ENCODE measurements around the gene LEMD1.
"Not testable (repeated sequence)": the region's sequence is repeated elsewhere in the genome, so short reads cannot be mapped to it uniquely, and the experiment has no call there.

The LEMD1 gene

GRCh38 chr1:205437570-205437969, 15.7 kb upstream of the LEMD1 start:
- CTCF ChIA-PET: interaction anchor here (1.2 to 2.5 kb wide), 5 partner anchors 13 to 51 kb away, joined by 4 to 10 read pairs (median 4); no protein-coding TSS in a partner anchor
- POLR2A ChIA-PET: no interaction called here
- H3K36me3 ChIP-seq (ENCODE audit: control insufficient read depth in 4 of 4, insufficient read depth in 4 of 4, low read length in 3 of 4): no peaks in the 10 kb centered on the region
- H3K4me1 ChIP-seq (ENCODE audit: control extremely low read depth in 1 of 4, control insufficient read depth in 4 of 4, insufficient read depth in 4 of 4, low read length in 3 of 4): peaks cover 5 to 32% (median 27%) of the 10 kb centered on the region in 4 experiments
- no peaks in the 10 kb centered on the region for H3K9me3 ChIP-seq (ENCODE audit: control extremely low read depth in 1 of 5, control insufficient read depth in 4 of 5, insufficient read depth in 2 of 5, low read depth in 1 of 5, low read length in 4 of 5)
- no peak overlapping the region for H3K4me3 ChIP-seq (ENCODE audit: control insufficient read depth in 1 of 7, extremely low read depth in 1 of 7, insufficient read depth in 4 of 7, low read depth in 2 of 7, low read length in 6 of 7)
- H3K27ac ChIP-seq (ENCODE audit: insufficient read depth in 1 of 2, low read depth in 1 of 2, low read length in 2 of 2, poor library complexity in 1 of 2, severe bottlenecking in 2 of 2): no peak overlapping the region
- no CpG with 5 or more reads among the region's 2 CpGs for WGBS (ENCODE audit: insufficient coverage)
- no peak for DNase-seq
- H3K27me3 ChIP-seq (replicated peaks in 2 of 5; ENCODE audit: control insufficient read depth in 4 of 5, insufficient read depth in 5 of 5, low read length in 4 of 5): peaks cover 0 to 9% (median 4%) of the 10 kb centered on the region in 5 experiments

- ChIA-PET CTCF (interaction anchor here (1.0 to 2.5 kb wide), 3 partner anchors 13 to 49 kb away, joined by 4 to 10 read pairs (median 5); no protein-coding TSS in a partner anchor), POLR2A (no interaction called here)
- Histone ChIP-seq H3K27me3 (replicated peaks in 2 of 5; ENCODE audit: control insufficient read depth in 4 of 5, insufficient read depth in 5 of 5, low read length in 4 of 5) (peaks cover 0 to 9% (median 4%) of the 10 kb centered on the region in 5 experiments), H3K36me3 (ENCODE audit: control insufficient read depth in 4 of 4, insufficient read depth in 4 of 4, low read length in 3 of 4) (no peaks in the 10 kb centered on the region), H3K9me3 (ENCODE audit: control extremely low read depth in 1 of 5, control insufficient read depth in 4 of 5, insufficient read depth in 2 of 5, low read depth in 1 of 5, low read length in 4 of 5) (no peaks in the 10 kb centered on the region), H3K4me3 (ENCODE audit: control insufficient read depth in 1 of 7, extremely low read depth in 1 of 7, insufficient read depth in 4 of 7, low read depth in 2 of 7, low read length in 6 of 7) (no peak overlapping the region), H3K27ac (ENCODE audit: insufficient read depth in 1 of 2, low read depth in 1 of 2, low read length in 2 of 2, poor library complexity in 1 of 2, severe bottlenecking in 2 of 2) (no peak overlapping the region), H3K4me1 (ENCODE audit: control extremely low read depth in 1 of 4, control insufficient read depth in 4 of 4, insufficient read depth in 4 of 4, low read length in 3 of 4) (peaks cover 5 to 26% (median 22%) of the 10 kb centered on the region in 4 experiments)
- no peak for DNase-seq
- WGBS (ENCODE audit: insufficient coverage): 95% methylated on average over 3 of the region's 5 CpGs
Observed at GRCh38 chr1:205436776-205437410, 15.0 kb upstream of the LEMD1 start.

- Histone ChIP-seq H3K27me3 (replicated peaks in 2 of 5; ENCODE audit: control insufficient read depth in 4 of 5, insufficient read depth in 5 of 5, low read length in 4 of 5) (peaks cover 0 to 9% (median 4%) of the 10 kb centered on the region in 5 experiments), H3K27ac (ENCODE audit: insufficient read depth in 1 of 2, low read depth in 1 of 2, low read length in 2 of 2, poor library complexity in 1 of 2, severe bottlenecking in 2 of 2) (no peak overlapping the region), H3K4me3 (ENCODE audit: control insufficient read depth in 1 of 7, extremely low read depth in 1 of 7, insufficient read depth in 4 of 7, low read depth in 2 of 7, low read length in 6 of 7) (no peak overlapping the region), H3K9me3 (ENCODE audit: control extremely low read depth in 1 of 5, control insufficient read depth in 4 of 5, insufficient read depth in 2 of 5, low read depth in 1 of 5, low read length in 4 of 5) (no peaks in the 10 kb centered on the region), H3K36me3 (ENCODE audit: control insufficient read depth in 4 of 4, insufficient read depth in 4 of 4, low read length in 3 of 4) (no peaks in the 10 kb centered on the region), H3K4me1 (ENCODE audit: control extremely low read depth in 1 of 4, control insufficient read depth in 4 of 4, insufficient read depth in 4 of 4, low read length in 3 of 4) (peaks cover 2 to 19% (median 15%) of the 10 kb centered on the region in 4 experiments)
- POLR2A ChIA-PET: interaction anchor here (0.6 kb wide), 1 partner anchor 110 kb away, joined by 4 read pairs; no protein-coding TSS in a partner anchor
- 79% methylated on average over 8 of the region's 11 CpGs for WGBS (ENCODE audit: insufficient coverage)
- CTCF ChIA-PET: interaction anchor here (0.7 to 2.5 kb wide), 5 partner anchors 12 to 50 kb away, joined by 3 to 7 read pairs (median 4); partner anchors contain the start of gene LEMD1
- DNase-seq: no peak
Observed at GRCh38 chr1:205435578-205436573, 14.0 kb upstream of the LEMD1 start.

GRCh38 chr1:205434738-205435137, 12.9 kb upstream of the LEMD1 start:
- Histone ChIP-seq H3K4me3 (ENCODE audit: control insufficient read depth in 1 of 7, extremely low read depth in 1 of 7, insufficient read depth in 4 of 7, low read depth in 2 of 7, low read length in 6 of 7) (no peak overlapping the region), H3K27me3 (replicated peaks in 2 of 5; ENCODE audit: control insufficient read depth in 4 of 5, insufficient read depth in 5 of 5, low read length in 4 of 5) (peaks cover 0 to 10% (median 4%) of the 10 kb centered on the region in 5 experiments), H3K9me3 (ENCODE audit: control extremely low read depth in 1 of 5, control insufficient read depth in 4 of 5, insufficient read depth in 2 of 5, low read depth in 1 of 5, low read length in 4 of 5) (no peaks in the 10 kb centered on the region), H3K27ac (ENCODE audit: insufficient read depth in 1 of 2, low read depth in 1 of 2, low read length in 2 of 2, poor library complexity in 1 of 2, severe bottlenecking in 2 of 2) (no peak overlapping the region), H3K4me1 (ENCODE audit: control extremely low read depth in 1 of 4, control insufficient read depth in 4 of 4, insufficient read depth in 4 of 4, low read length in 3 of 4) (peaks cover 5 to 14% (median 12%) of the 10 kb centered on the region in 4 experiments), H3K36me3 (ENCODE audit: control insufficient read depth in 4 of 4, insufficient read depth in 4 of 4, low read length in 3 of 4) (no peaks in the 10 kb centered on the region)
- 88% methylated on average over 5 of the region's 6 CpGs for WGBS (ENCODE audit: insufficient coverage)
- CTCF ChIA-PET: interaction anchor here (1.0 to 6.7 kb wide), 7 partner anchors 8 to 161 kb away, joined by 3 to 47 read pairs (median 4); partner anchors contain the start of gene LEMD1
- no peak for DNase-seq
- POLR2A ChIA-PET: interaction anchor here (1.1 kb wide), 1 partner anchor 22 kb away, joined by 3 read pairs; no protein-coding TSS in a partner anchor

GRCh38 chr1:205432692-205433091, 10.8 kb upstream of the LEMD1 start:
- POLR2A ChIA-PET: not testable (repeated sequence)
- CTCF ChIA-PET: interaction anchor here (1.0 to 6.7 kb wide), 4 partner anchors 9 to 54 kb away, joined by 3 to 47 read pairs (median 20); partner anchors contain the start of gene LEMD1
- no CpG with 5 or more reads among the region's 1 CpG for WGBS (ENCODE audit: insufficient coverage)

GRCh38 chr1:205432116-205432515, 10.3 kb upstream of the LEMD1 start:
- no CpG with 5 or more reads among the region's 2 CpGs for WGBS (ENCODE audit: insufficient coverage)
- ChIA-PET CTCF (interaction anchor here (1.6 to 6.7 kb wide), 5 partner anchors 9 to 54 kb away, joined by 4 to 47 read pairs (median 6); no protein-coding TSS in a partner anchor), POLR2A (no interaction called here)
- Histone ChIP-seq H3K4me3 (ENCODE audit: control insufficient read depth in 1 of 7, extremely low read depth in 1 of 7, insufficient read depth in 4 of 7, low read depth in 2 of 7, low read length in 6 of 7) (no peak overlapping the region), H3K4me1 (ENCODE audit: control extremely low read depth in 1 of 4, control insufficient read depth in 4 of 4, insufficient read depth in 4 of 4, low read length in 3 of 4) (peaks cover 5 to 10% (median 9%) of the 10 kb centered on the region in 4 experiments), H3K9me3 (ENCODE audit: control extremely low read depth in 1 of 5, control insufficient read depth in 4 of 5, insufficient read depth in 2 of 5, low read depth in 1 of 5, low read length in 4 of 5) (no peaks in the 10 kb centered on the region), H3K36me3 (ENCODE audit: control insufficient read depth in 4 of 4, insufficient read depth in 4 of 4, low read length in 3 of 4) (no peaks in the 10 kb centered on the region), H3K27me3 (replicated peaks in 2 of 5; ENCODE audit: control insufficient read depth in 4 of 5, insufficient read depth in 5 of 5, low read length in 4 of 5) (peaks cover 0 to 14% (median 7%) of the 10 kb centered on the region in 5 experiments), H3K27ac (ENCODE audit: insufficient read depth in 1 of 2, low read depth in 1 of 2, low read length in 2 of 2, poor library complexity in 1 of 2, severe bottlenecking in 2 of 2) (no peak overlapping the region)
- no peak for DNase-seq

More at GRCh38 chr1:205432692-205433091, 10.8 kb upstream of the LEMD1 start:
- H3K27me3 ChIP-seq (replicated peaks in 2 of 5; ENCODE audit: control insufficient read depth in 4 of 5, insufficient read depth in 5 of 5, low read length in 4 of 5): peaks cover 0 to 14% (median 7%) of the 10 kb centered on the region in 5 experiments
- H3K4me3 ChIP-seq (ENCODE audit: control insufficient read depth in 1 of 7, extremely low read depth in 1 of 7, insufficient read depth in 4 of 7, low read depth in 2 of 7, low read length in 6 of 7); H3K36me3 ChIP-seq (ENCODE audit: control insufficient read depth in 4 of 4, insufficient read depth in 4 of 4, low read length in 3 of 4); DNase-seq; H3K27ac ChIP-seq (ENCODE audit: insufficient read depth in 1 of 2, low read depth in 1 of 2, low read length in 2 of 2, poor library complexity in 1 of 2, severe bottlenecking in 2 of 2); H3K9me3 ChIP-seq (ENCODE audit: control extremely low read depth in 1 of 5, control insufficient read depth in 4 of 5, insufficient read depth in 2 of 5, low read depth in 1 of 5, low read length in 4 of 5): not testable (repeated sequence)
- H3K4me1 ChIP-seq (ENCODE audit: control extremely low read depth in 1 of 4, control insufficient read depth in 4 of 4, insufficient read depth in 4 of 4, low read length in 3 of 4): peaks cover 5 to 10% (median 9%) of the 10 kb centered on the region in 4 experiments

Data from common myeloid progenitor, CD34-positive (primary cell).